Stimulated activated CD4-positive, alpha-beta T cell treated with anti-CD3 and anti-CD28 coated beads, Interleukin-4, amount 100 ng/mL, for 4 hours (primary cell): ENCODE measurements around the gene MUC22.
"Not testable (repeated sequence)": the region's sequence is repeated elsewhere in the genome, so short reads cannot be mapped to it uniquely, and the experiment has no call there.

Experiments
- DNase-seq, 2 experiments: peaks; one replicate each; pipeline ENCODE4 v3.0.0-alpha.2; 2020

The MUC22 gene

GRCh38 chr6:31040801-31041200 lies 30.5 kb downstream of the MUC22 start:
- DNase-seq, result no peak

GRCh38 chr6:31041372-31041974 lies 31.2 kb downstream of the MUC22 start:
- DNase-seq, result no peak

GRCh38 chr6:31042806-31043205 lies 32.5 kb downstream of the MUC22 start:
- DNase-seq, result peak; percentile 19 to 27

- no peak for DNase-seq
These were observed 37.8 kb downstream of the MUC22 start for GRCh38 chr6:31048099-31048498.

- DNase-seq, result no peak
These were observed 39.2 kb downstream of the MUC22 start for GRCh38 chr6:31049518-31049917.

GRCh38 chr6:31053187-31053586 lies 42.9 kb downstream of the MUC22 start:
- not testable (repeated sequence) for DNase-seq

GRCh38 chr6:31053873-31054272 lies 43.6 kb downstream of the MUC22 start:
- DNase-seq, result no peak

- DNase-seq, result no peak
These were observed 45.2 kb downstream of the MUC22 start for GRCh38 chr6:31055441-31055840.

GRCh38 chr6:31057426-31058003 lies 47.2 kb downstream of the MUC22 start:
- no peak for DNase-seq

GRCh38 chr6:31058128-31058894 lies 48.0 kb downstream of the MUC22 start:
- no peak for DNase-seq

GRCh38 chr6:31060145-31060544 lies 49.9 kb downstream of the MUC22 start:
- DNase-seq, result no peak

- no peak for DNase-seq
These were observed 53.7 kb downstream of the MUC22 start for GRCh38 chr6:31063906-31064435.

- no peak for DNase-seq
These were observed 55.3 kb downstream of the MUC22 start for GRCh38 chr6:31065556-31065955.

GRCh38 chr6:31067028-31067427 lies 56.8 kb downstream of the MUC22 start:
- not testable (repeated sequence) for DNase-seq

- not testable (repeated sequence) for DNase-seq
These were observed 57.8 kb downstream of the MUC22 start for GRCh38 chr6:31067891-31068668.

- DNase-seq, result peak; percentile 52 to 57
These were observed 58.5 kb downstream of the MUC22 start for GRCh38 chr6:31068669-31069340.

- DNase-seq, result no peak
These were observed 60.5 kb downstream of the MUC22 start for GRCh38 chr6:31070711-31071197.

GRCh38 chr6:31074401-31074800 lies 64.1 kb downstream of the MUC22 start:
- DNase-seq, result no peak

GRCh38 chr6:31075528-31075927 lies 65.3 kb downstream of the MUC22 start:
- DNase-seq, result no peak

- DNase-seq, result no peak
These were observed 66.3 kb downstream of the MUC22 start for GRCh38 chr6:31076611-31077010.

- DNase-seq, result peak; percentile 57 to 61
These were observed 69.5 kb downstream of the MUC22 start for GRCh38 chr6:31079656-31080261.

GRCh38 chr6:31081872-31082271 lies 71.6 kb downstream of the MUC22 start:
- no peak for DNase-seq
